Superior temporal gyrus (tissue), 1 donor: ENCODE data around the gene CLDN22.

Source experiments
- DNase-seq: peaks from one replicate; pipeline ENCODE4 v3.0.0-alpha.2; 2016; ENCODE audit errors: extremely low spot score

Gene CLDN22

DNA sequence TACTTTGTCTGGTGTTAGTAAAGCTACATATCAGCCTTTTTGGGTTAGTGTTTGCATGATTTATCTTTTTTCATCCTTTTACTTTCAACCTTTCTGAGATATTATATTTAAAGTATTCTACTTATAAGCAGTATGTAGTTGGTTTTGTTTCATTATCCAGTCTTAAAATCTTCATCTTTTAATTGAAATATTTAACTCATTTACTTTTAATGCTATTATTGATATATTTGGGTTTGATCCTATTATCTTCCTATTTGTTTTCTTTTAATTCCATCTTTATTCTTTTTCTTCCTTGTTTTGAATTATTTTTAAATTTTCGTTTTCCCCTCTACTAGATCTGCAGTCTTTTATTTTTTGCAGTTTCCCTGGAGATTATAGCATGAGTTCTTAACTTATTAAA is 44.0 kb downstream of the CLDN22 start:
- DNase-seq: no peak

DNA sequence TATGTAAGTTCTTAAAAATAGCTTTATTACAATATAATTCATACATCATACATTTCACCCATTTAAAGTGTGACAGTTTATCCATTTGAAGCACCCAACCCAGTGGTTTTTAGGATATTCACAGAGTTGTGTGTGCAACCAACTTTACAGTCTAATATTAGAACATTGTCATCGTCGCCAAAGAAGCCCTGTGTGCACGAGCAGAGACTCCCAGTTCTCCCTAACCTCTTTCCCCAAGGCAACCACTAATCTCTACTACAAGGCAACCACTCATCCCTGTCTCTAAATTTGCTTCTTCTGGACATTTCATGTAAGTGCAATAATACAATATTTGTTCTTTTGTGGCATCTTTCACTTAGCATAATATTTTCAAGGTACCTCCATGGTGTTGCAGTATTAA is 47.7 kb downstream of the CLDN22 start:
- DNase-seq: no peak

DNA sequence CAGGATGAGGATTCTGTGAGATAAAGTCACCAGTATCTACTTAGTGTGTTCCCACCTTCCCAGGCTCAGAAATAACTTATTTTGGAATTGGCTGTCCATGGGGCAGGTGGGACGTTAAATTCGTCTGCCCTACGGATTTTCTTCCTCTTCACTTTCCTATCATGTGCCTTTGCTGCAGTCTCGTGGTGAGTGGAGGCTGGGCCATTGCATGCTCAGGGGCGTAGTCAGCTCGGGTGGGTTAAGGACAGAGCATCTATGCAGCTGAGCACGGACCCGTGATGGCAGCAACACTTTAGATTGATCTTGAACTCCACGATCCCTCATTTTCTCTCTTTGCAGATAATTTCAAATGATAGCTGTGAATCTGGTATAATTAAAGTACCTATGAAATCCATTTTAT is 51.5 kb downstream of the CLDN22 start:
- DNase-seq: no peak
